Hepatocyte (in vitro differentiated cells): ENCODE results near the gene MDH1B. TPM values are rescaled to one million over a fixed set of nuclear protein-coding genes. Genes with fewer than 3 reads are reported as not detected.

Experiments
- DNase-seq: peaks from one replicate; pipeline ENCODE4 v3.0.0-alpha.2; 2016; ENCODE audit warnings: low spot score
- H2AFZ ChIP-seq: fragments of 200-600 bp; sonication (generic); 2 replicates; pipeline ENCODE4 v1.6.0; 2016; ENCODE audit warnings: antibody characterized with exemption, mild to moderate bottlenecking
- H3K27ac ChIP-seq: fragments of 200-600 bp; sonication (generic); 2 replicates; pipeline ENCODE4 v1.5.1; 2016; ENCODE audit warnings: mild to moderate bottlenecking
- H3K27me3 ChIP-seq: fragments of 200-600 bp; sonication (generic); 2 replicates; pipeline ENCODE4 v1.6.1; 2016
- H3K36me3 ChIP-seq: fragments of 200-600 bp; sonication (generic); replicated peaks from 2 replicates; pipeline ENCODE4 v1.5.1; 2016; ENCODE audit warnings: low read depth; ENCODE audit not compliant: insufficient read depth
- H3K4me1 ChIP-seq: fragments of 200-600 bp; sonication (generic); 2 replicates; pipeline ENCODE4 v1.5.1; 2016; ENCODE audit warnings: mild to moderate bottlenecking, moderate library complexity; ENCODE audit not compliant: insufficient read depth
- H3K4me2 ChIP-seq: fragments of 200-600 bp; sonication (generic); 2 replicates; pipeline ENCODE4 v1.6.0; 2016
- H3K4me3 ChIP-seq: fragments of 200-600 bp; sonication (generic); 2 replicates; pipeline ENCODE4 v1.5.1; 2016; ENCODE audit warnings: mild to moderate bottlenecking
- H3K79me2 ChIP-seq: fragments of 200-600 bp; sonication (generic); 2 replicates; pipeline ENCODE4 v1.6.0; 2017; ENCODE audit warnings: mild to moderate bottlenecking
- H3K9me2 ChIP-seq: fragments of 200-600 bp; sonication (generic); replicated peaks from 2 replicates; pipeline ENCODE4 v1.6.0; 2017; ENCODE audit warnings: mild to moderate bottlenecking; ENCODE audit not compliant: insufficient read depth
- H3K9me3 ChIP-seq: fragments of 200-600 bp; sonication (generic); 2 replicates; pipeline ENCODE4 v1.5.1; 2016; ENCODE audit warnings: low read depth, mild to moderate bottlenecking
- H4K20me1 ChIP-seq: fragments of 200-600 bp; sonication (generic); 2 replicates; pipeline ENCODE4 v1.6.0; 2016; ENCODE audit warnings: mild to moderate bottlenecking; ENCODE audit not compliant: insufficient read depth, poor library complexity, severe bottlenecking
- CTCF ChIP-seq: fragments of 200-600 bp; sonication (generic); IDR thresholded peaks from 2 replicates; pipeline ENCODE4 v1.5.1; 2016; ENCODE audit warnings: antibody characterized with exemption, mild to moderate bottlenecking; ENCODE audit not compliant: poor library complexity
- EZH2 ChIP-seq: fragments of 200-600 bp; sonication (generic); IDR thresholded peaks from 2 replicates; pipeline ENCODE4 v1.6.1; 2016; ENCODE audit warnings: antibody characterized with exemption, mild to moderate bottlenecking, borderline replicate concordance
- EZH2phosphoT487 ChIP-seq: fragments of 200-600 bp; sonication (generic); IDR thresholded peaks from one replicate; pipeline ENCODE4 v1.6.1; 2018; ENCODE audit warnings: antibody characterized with exemption, mild to moderate bottlenecking, low read depth, moderate library complexity; ENCODE audit not compliant: unreplicated experiment, severe bottlenecking
- whole genome bisulfite sequencing: methylation state at CpG from one replicate; pipeline ENCODE4 v1.1.6; 2016; ENCODE audit warnings: low lambda C conversion rate; ENCODE audit errors: missing lambda C conversion rate; 5-methylcytosine and 5-hydroxymethylcytosine counted together
- polyA plus RNA-seq: library from polyadenylated mRNA; unstranded; fragments of >200 nt; fragmentation: Nextera tagmentation; extraction: Ambion mirVana; gene quantifications from 2 replicates; pipeline ENCODE4 v1.2.1, GENCODE V29; 2016
- total RNA-seq: library from RNA; depleted of rRNA; stranded (reverse); fragments of >200 nt; gene quantifications from 2 replicates; pipeline ENCODE4 v1.2.3, GENCODE V29; 2014

Gene MDH1B
- total and polyA plus RNA-seq, 2 experiments from 2014 or later = 0.07 to 0.35 TPM

- Histone ChIP-seq H3K4me3 (no peak overlapping the region), H4K20me1 (no peaks in the 10 kb centered on the region), H3K27me3 (no peaks in the 10 kb centered on the region), H3K27ac (no peak overlapping the region), H3K4me2 (no peak overlapping the region), H3K9me3 (no peaks in the 10 kb centered on the region), H2AFZ (no peak overlapping the region), H3K9me2 (no peaks in the 10 kb centered on the region), H3K79me2 (no peaks in the 10 kb centered on the region), H3K36me3 (no peaks in the 10 kb centered on the region), H3K4me1 (no peaks in the 10 kb centered on the region)
- TF ChIP-seq EZH2 (no peak), CTCF (no peak), EZH2phosphoT487 (no peak)
- no peak for DNase-seq
- WGBS = 81% methylated on average over 2 of the region's 2 CpGs
Observed at GRCh38 chr2:206733341-206733740, 31.8 kb downstream of the MDH1B start.

GRCh38 chr2:206728277-206729199, 36.6 kb downstream of the MDH1B start:
- no peaks in the 10 kb centered on the region for H3K9me3 ChIP-seq
- no peaks in the 10 kb centered on the region for H3K79me2 ChIP-seq
- H4K20me1 ChIP-seq = no peaks in the 10 kb centered on the region
- H3K4me1 ChIP-seq = no peaks in the 10 kb centered on the region
- H3K9me2 ChIP-seq = no peaks in the 10 kb centered on the region
- H3K27ac ChIP-seq = no peak overlapping the region
- H3K4me3 ChIP-seq = no peak overlapping the region
- H2AFZ ChIP-seq = no peak overlapping the region
- WGBS = 81% methylated on average over 7 of the region's 7 CpGs
- no peak for DNase-seq
- no peak for TF ChIP-seq CTCF
- no peak for TF ChIP-seq EZH2phosphoT487
- TF ChIP-seq EZH2 = no peak
- H3K36me3 ChIP-seq = no peaks in the 10 kb centered on the region
- no peak overlapping the region for H3K4me2 ChIP-seq
- no peaks in the 10 kb centered on the region for H3K27me3 ChIP-seq

- H3K27me3 ChIP-seq = no peaks in the 10 kb centered on the region
- 86% methylated on average over 2 of the region's 2 CpGs for WGBS
- no peaks in the 10 kb centered on the region for H3K9me3 ChIP-seq
- no peak for DNase-seq
- no peaks in the 10 kb centered on the region for H3K4me1 ChIP-seq
- H3K4me3 ChIP-seq = no peak overlapping the region
- no peaks in the 10 kb centered on the region for H3K36me3 ChIP-seq
- no peak overlapping the region for H3K4me2 ChIP-seq
- no peak overlapping the region for H2AFZ ChIP-seq
- H3K9me2 ChIP-seq = no peaks in the 10 kb centered on the region
- no peak overlapping the region for H3K27ac ChIP-seq
- H4K20me1 ChIP-seq = no peaks in the 10 kb centered on the region
- H3K79me2 ChIP-seq = no peaks in the 10 kb centered on the region
- TF ChIP-seq CTCF (no peak), EZH2 (no peak), EZH2phosphoT487 (no peak)
Observed at GRCh38 chr2:206727287-206727686, 37.8 kb downstream of the MDH1B start.
